Measurements from ENCODE around the gene CACNA2D3.

CACNA2D3 gene

DNA sequence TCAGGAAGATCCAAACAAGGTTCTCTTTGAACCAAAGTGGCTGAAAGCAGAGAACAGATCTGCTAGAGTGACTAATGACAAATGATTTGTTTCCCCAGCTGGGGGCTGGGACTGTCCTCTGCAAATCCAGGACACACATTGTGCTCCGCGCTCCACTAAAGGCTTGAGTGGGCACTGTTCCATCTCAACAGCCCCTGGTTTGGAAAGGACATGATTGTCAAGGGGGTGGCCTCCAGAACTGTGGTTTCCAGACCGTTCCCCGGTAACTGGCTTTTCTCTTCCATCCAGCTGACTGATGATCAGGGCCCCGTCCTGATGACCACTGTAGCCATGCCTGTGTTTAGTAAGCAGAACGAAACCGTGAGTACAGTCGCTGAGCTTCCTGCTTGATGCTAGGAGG lies 714.5 kb downstream of the CACNA2D3 start:
- in situ Hi-C loops (cut with HindIII; ENCODE audit: low pct_unique_long_range_greater_than_20kb, low sequenced_read_pairs), result no loop called here

GRCh38 chr3:54837964-54838363 lies 715.6 kb downstream of the CACNA2D3 start:
- in situ Hi-C loops (cut with HindIII; ENCODE audit: low pct_unique_long_range_greater_than_20kb, low sequenced_read_pairs), result no loop called here
- DNase-seq (ENCODE audit: low read depth in 1 of 2, low spot score in 1 of 2), result peak in 1 of 2 experiments; percentile 45
- no peak for TF ChIP-seq JUND (IDR thresholded peaks at IDR 0.05; ENCODE audit: low read depth)

More for the DNA sequence above, 714.5 kb downstream of the CACNA2D3 start:
- TF ChIP-seq JUND (IDR thresholded peaks at IDR 0.05; ENCODE audit: low read depth), result no peak
- no peak for DNase-seq (ENCODE audit: low read depth in 1 of 2, low spot score in 1 of 2)

- in situ Hi-C loops (cut with HindIII; ENCODE audit: low pct_unique_long_range_greater_than_20kb, low sequenced_read_pairs), result no loop called here
- no peak for DNase-seq (ENCODE audit: low read depth in 1 of 2, low spot score in 1 of 2)
- TF ChIP-seq JUND (IDR thresholded peaks at IDR 0.05; ENCODE audit: low read depth), result no peak
Measured at GRCh38 chr3:54841471-54841870, 719.1 kb downstream of the CACNA2D3 start.

GRCh38 chr3:54843352-54843751 lies 721.0 kb downstream of the CACNA2D3 start:
- in situ Hi-C loops (cut with HindIII; ENCODE audit: low pct_unique_long_range_greater_than_20kb, low sequenced_read_pairs), result no loop called here
- DNase-seq (ENCODE audit: low read depth in 1 of 2, low spot score in 1 of 2), result no peak
- TF ChIP-seq JUND (IDR thresholded peaks at IDR 0.05; ENCODE audit: low read depth), result no peak

DNA sequence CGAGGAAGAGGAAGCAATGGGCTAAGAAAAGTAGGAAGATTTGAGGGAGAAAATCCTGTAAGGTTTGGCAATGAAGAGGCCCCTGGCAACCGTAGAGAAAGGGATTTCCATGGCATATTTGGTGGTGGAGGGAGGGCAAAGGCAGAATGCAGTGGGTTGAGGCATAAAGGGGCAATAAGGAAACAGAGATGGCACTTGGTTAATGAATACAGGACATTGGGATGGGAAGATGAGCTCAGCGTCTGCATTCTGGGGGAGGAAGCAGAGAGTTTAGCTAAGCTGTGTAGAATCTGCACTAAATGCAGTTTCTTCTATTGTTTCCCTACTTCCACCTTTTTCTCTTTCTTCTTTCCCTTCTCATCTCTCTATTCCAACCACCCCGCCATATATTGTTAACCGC lies 721.9 kb downstream of the CACNA2D3 start:
- TF ChIP-seq JUND (IDR thresholded peaks at IDR 0.05; ENCODE audit: low read depth), result no peak

DNA sequence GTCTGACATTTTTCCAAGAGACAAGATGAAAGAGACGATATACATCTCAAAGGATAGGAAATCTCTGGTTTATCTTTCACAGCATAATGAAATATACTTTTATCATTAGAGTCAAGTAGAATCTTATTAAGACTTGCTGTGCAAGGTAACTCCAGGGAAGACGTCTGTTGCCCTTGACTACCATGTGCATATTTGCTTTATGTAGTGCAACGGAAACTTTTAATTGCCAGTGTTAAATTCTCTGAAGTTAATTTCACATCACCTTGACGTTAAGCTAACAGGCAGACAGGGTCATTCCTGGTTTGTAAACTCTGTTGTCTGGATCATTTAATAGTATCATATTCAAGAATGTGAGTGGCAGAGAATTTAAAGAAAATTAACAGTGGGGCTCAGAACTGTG lies 722.7 kb downstream of the CACNA2D3 start:
- in situ Hi-C loops (cut with HindIII; ENCODE audit: low pct_unique_long_range_greater_than_20kb, low sequenced_read_pairs), result no loop called here

More for the DNA sequence above, 721.9 kb downstream of the CACNA2D3 start:
- DNase-seq (ENCODE audit: low read depth in 1 of 2, low spot score in 1 of 2), result no peak
- in situ Hi-C loops (cut with HindIII; ENCODE audit: low pct_unique_long_range_greater_than_20kb, low sequenced_read_pairs), result no loop called here

GRCh38 chr3:54845551-54845950 lies 723.2 kb downstream of the CACNA2D3 start:
- no peak for DNase-seq (ENCODE audit: low read depth in 1 of 2, low spot score in 1 of 2)
- in situ Hi-C loops (cut with HindIII; ENCODE audit: low pct_unique_long_range_greater_than_20kb, low sequenced_read_pairs), result no loop called here
- no peak for TF ChIP-seq JUND (IDR thresholded peaks at IDR 0.05; ENCODE audit: low read depth)

More for the DNA sequence above, 722.7 kb downstream of the CACNA2D3 start:
- no peak for TF ChIP-seq JUND (IDR thresholded peaks at IDR 0.05; ENCODE audit: low read depth)
- no peak for DNase-seq (ENCODE audit: low read depth in 1 of 2, low spot score in 1 of 2)

DNA sequence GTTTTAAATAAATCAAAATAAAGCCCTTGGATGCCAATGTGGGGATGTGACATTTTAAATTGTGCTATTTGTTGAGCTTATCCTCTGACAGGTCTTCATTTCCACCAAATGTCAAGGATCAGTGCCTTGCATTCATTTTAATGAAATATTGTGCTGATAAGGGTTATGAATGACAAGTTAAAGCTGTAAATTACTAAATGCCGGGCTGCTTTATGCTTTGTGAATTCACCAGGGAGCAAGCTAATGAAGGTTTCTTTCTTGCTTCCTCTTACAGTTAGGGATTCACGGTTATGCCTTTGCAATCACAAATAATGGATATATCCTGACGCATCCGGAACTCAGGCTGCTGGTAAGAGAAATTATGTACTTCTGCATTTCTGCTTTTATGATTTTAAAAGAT lies 723.8 kb downstream of the CACNA2D3 start:
- in situ Hi-C loops (cut with HindIII; ENCODE audit: low pct_unique_long_range_greater_than_20kb, low sequenced_read_pairs), result no loop called here
- TF ChIP-seq JUND (IDR thresholded peaks at IDR 0.05; ENCODE audit: low read depth), result no peak
- DNase-seq (ENCODE audit: low read depth in 1 of 2, low spot score in 1 of 2), result no peak

- in situ Hi-C loops (cut with HindIII; ENCODE audit: low pct_unique_long_range_greater_than_20kb, low sequenced_read_pairs), result no loop called here
- no peak for DNase-seq (ENCODE audit: low read depth in 1 of 2, low spot score in 1 of 2)
- no peak for TF ChIP-seq JUND (IDR thresholded peaks at IDR 0.05; ENCODE audit: low read depth)
Measured at GRCh38 chr3:54847361-54847760, 725.0 kb downstream of the CACNA2D3 start.

GRCh38 chr3:54849360-54849759 lies 727.0 kb downstream of the CACNA2D3 start:
- DNase-seq (ENCODE audit: low read depth in 1 of 2, low spot score in 1 of 2), result no peak
- in situ Hi-C loops (cut with HindIII; ENCODE audit: low pct_unique_long_range_greater_than_20kb, low sequenced_read_pairs), result no loop called here
- TF ChIP-seq JUND (IDR thresholded peaks at IDR 0.05; ENCODE audit: low read depth), result no peak

GRCh38 chr3:54850484-54851018 lies 728.2 kb downstream of the CACNA2D3 start:
- no peak for TF ChIP-seq JUND (IDR thresholded peaks at IDR 0.05; ENCODE audit: low read depth)
- in situ Hi-C loops (cut with HindIII; ENCODE audit: low pct_unique_long_range_greater_than_20kb, low sequenced_read_pairs), result no loop called here
- no peak for DNase-seq (ENCODE audit: low read depth in 1 of 2, low spot score in 1 of 2)

GRCh38 chr3:54853573-54854404 lies 731.4 kb downstream of the CACNA2D3 start:
- TF ChIP-seq JUND (IDR thresholded peaks at IDR 0.05; ENCODE audit: low read depth), result no peak
- in situ Hi-C loops (cut with HindIII; ENCODE audit: low pct_unique_long_range_greater_than_20kb, low sequenced_read_pairs), result no loop called here
- peak; percentile 47 for DNase-seq (ENCODE audit: low read depth in 1 of 2, low spot score in 1 of 2)

- in situ Hi-C loops (cut with HindIII; ENCODE audit: low pct_unique_long_range_greater_than_20kb, low sequenced_read_pairs), result no loop called here
- no peak for TF ChIP-seq JUND (IDR thresholded peaks at IDR 0.05; ENCODE audit: low read depth)
- DNase-seq (ENCODE audit: low read depth in 1 of 2, low spot score in 1 of 2), result no peak
Measured at GRCh38 chr3:54856271-54856670, 733.9 kb downstream of the CACNA2D3 start.

Measured in T47D (cell line).